ENCODE data around the gene ALK.

The ALK gene

GRCh38 chr2:29774624-29775023 is 146.8 kb downstream of the ALK start:
- Histone ChIP-seq H3K9ac (no peak overlapping the region), H3K4me1 (ENCODE audit: low read depth, poor library complexity, severe bottlenecking) (no peaks in the 10 kb centered on the region), H4K20me1 (ENCODE audit: insufficient read depth) (no peaks in the 10 kb centered on the region), H2AFZ (ENCODE audit: low read depth) (no peak overlapping the region), H3K79me2 (ENCODE audit: insufficient read depth, low read depth) (no peaks in the 10 kb centered on the region), H3K27ac (no peak overlapping the region), H3K4me3 (IDR thresholded peaks at IDR 0.05; ENCODE audit: insufficient read depth, low read depth, low read length) (no peak overlapping the region), H3K4me2 (no peak overlapping the region), H3K27me3 (ENCODE audit: insufficient read depth, low read depth) (no peaks in the 10 kb centered on the region), H3K36me3 (ENCODE audit: insufficient read depth) (no peaks in the 10 kb centered on the region)
- TF ChIP-seq CTCF (conservative IDR thresholded peaks at IDR 0.05; ENCODE audit: low read depth, low read length) = no peak

GRCh38 chr2:29770846-29771245 is 150.5 kb downstream of the ALK start:
- no peaks in the 10 kb centered on the region for H3K4me1 ChIP-seq (ENCODE audit: low read depth, poor library complexity, severe bottlenecking)
- H3K4me3 ChIP-seq (IDR thresholded peaks at IDR 0.05; ENCODE audit: insufficient read depth, low read depth, low read length) = no peak overlapping the region
- H4K20me1 ChIP-seq (ENCODE audit: insufficient read depth) = no peaks in the 10 kb centered on the region
- no peak for TF ChIP-seq CTCF (conservative IDR thresholded peaks at IDR 0.05; ENCODE audit: low read depth, low read length)
- H2AFZ ChIP-seq (ENCODE audit: low read depth) = no peak overlapping the region
- no peaks in the 10 kb centered on the region for H3K27me3 ChIP-seq (ENCODE audit: insufficient read depth, low read depth)
- no peaks in the 10 kb centered on the region for H3K36me3 ChIP-seq (ENCODE audit: insufficient read depth)
- H3K79me2 ChIP-seq (ENCODE audit: insufficient read depth, low read depth) = no peaks in the 10 kb centered on the region
- H3K4me2 ChIP-seq = no peak overlapping the region
- H3K9ac ChIP-seq = no peak overlapping the region
- H3K27ac ChIP-seq = no peak overlapping the region

GRCh38 chr2:29769847-29770246 is 151.5 kb downstream of the ALK start:
- no peaks in the 10 kb centered on the region for H3K36me3 ChIP-seq (ENCODE audit: insufficient read depth)
- no peak for TF ChIP-seq CTCF (conservative IDR thresholded peaks at IDR 0.05; ENCODE audit: low read depth, low read length)
- H4K20me1 ChIP-seq (ENCODE audit: insufficient read depth) = no peaks in the 10 kb centered on the region
- no peak overlapping the region for H3K9ac ChIP-seq
- H3K4me2 ChIP-seq = no peak overlapping the region
- no peaks in the 10 kb centered on the region for H3K27me3 ChIP-seq (ENCODE audit: insufficient read depth, low read depth)
- no peak overlapping the region for H3K4me3 ChIP-seq (IDR thresholded peaks at IDR 0.05; ENCODE audit: insufficient read depth, low read depth, low read length)
- H3K4me1 ChIP-seq (ENCODE audit: low read depth, poor library complexity, severe bottlenecking) = no peaks in the 10 kb centered on the region
- H2AFZ ChIP-seq (ENCODE audit: low read depth) = no peak overlapping the region
- H3K79me2 ChIP-seq (ENCODE audit: insufficient read depth, low read depth) = no peaks in the 10 kb centered on the region
- H3K27ac ChIP-seq = no peak overlapping the region

- Histone ChIP-seq H3K9ac (no peak overlapping the region), H2AFZ (ENCODE audit: low read depth) (no peak overlapping the region), H3K79me2 (ENCODE audit: insufficient read depth, low read depth) (no peaks in the 10 kb centered on the region), H4K20me1 (ENCODE audit: insufficient read depth) (no peaks in the 10 kb centered on the region), H3K27me3 (ENCODE audit: insufficient read depth, low read depth) (no peaks in the 10 kb centered on the region), H3K4me2 (no peak overlapping the region), H3K4me3 (IDR thresholded peaks at IDR 0.05; ENCODE audit: insufficient read depth, low read depth, low read length) (no peak overlapping the region), H3K4me1 (ENCODE audit: low read depth, poor library complexity, severe bottlenecking) (no peaks in the 10 kb centered on the region), H3K36me3 (ENCODE audit: insufficient read depth) (no peaks in the 10 kb centered on the region), H3K27ac (no peak overlapping the region)
- no peak for TF ChIP-seq CTCF (conservative IDR thresholded peaks at IDR 0.05; ENCODE audit: low read depth, low read length)
Measured at GRCh38 chr2:29767606-29768335, 153.6 kb downstream of the ALK start.
